Measurements from ENCODE around the gene SLC25A28.

SLC25A28 gene

DNA sequence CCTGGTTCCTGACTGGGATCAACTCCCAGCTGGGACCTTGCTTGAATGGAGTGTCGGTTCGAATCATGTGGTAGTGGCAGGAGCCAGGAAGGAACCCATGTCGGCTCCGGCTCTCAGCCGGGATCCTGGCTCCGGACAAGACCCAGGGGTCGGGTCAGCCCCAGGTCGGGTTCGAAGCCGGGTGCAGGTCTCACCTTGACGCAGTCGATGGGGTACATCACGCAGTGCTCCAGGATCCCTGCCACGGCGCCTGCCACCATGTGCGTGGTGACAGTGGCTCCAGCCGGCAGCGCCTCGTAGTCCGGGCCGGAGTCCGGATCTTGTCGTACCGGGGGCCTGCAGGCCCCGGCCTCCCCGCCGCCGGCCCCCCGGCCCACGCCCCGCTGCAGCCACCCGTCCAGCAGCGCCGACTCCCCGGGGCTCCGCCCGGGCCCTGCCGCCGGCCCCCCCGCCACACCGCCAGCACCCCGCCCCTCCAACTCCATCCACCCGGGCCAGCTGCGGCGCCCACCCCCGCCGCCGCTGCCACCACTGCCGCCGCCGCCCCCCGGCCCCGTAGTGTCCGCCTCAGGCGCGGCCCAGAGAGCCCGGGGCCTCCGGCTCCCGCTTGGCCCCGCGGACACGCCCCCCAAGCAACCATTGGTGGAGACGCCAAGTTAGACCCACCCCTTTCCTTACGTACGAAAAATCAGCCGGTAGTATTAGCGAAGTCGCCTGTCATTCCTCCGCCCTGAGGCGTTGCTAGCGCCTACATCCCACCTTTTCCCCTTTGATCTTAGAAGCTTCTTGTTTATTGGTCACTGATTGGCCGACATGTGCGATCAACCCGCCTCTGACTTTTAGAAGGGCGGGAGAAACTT is at the start of gene SLC25A28:
Gene SLC25A28, minus strand, starts transcription at position 589 of the 860 bp plus-strand sequence. Its CDS starts 104 bp downstream, at position 485.
- peak; percentile 99 for DNase-seq

- no peak for DNase-seq
These were observed 47.0 kb upstream of the SLC25A28 start for GRCh38 chr10:99667108-99667751.

GRCh38 chr10:99665304-99665703 is 45.1 kb upstream of the SLC25A28 start:
- DNase-seq: no peak

- no peak for DNase-seq
These were observed 41.1 kb upstream of the SLC25A28 start for GRCh38 chr10:99661377-99661763.

DNA sequence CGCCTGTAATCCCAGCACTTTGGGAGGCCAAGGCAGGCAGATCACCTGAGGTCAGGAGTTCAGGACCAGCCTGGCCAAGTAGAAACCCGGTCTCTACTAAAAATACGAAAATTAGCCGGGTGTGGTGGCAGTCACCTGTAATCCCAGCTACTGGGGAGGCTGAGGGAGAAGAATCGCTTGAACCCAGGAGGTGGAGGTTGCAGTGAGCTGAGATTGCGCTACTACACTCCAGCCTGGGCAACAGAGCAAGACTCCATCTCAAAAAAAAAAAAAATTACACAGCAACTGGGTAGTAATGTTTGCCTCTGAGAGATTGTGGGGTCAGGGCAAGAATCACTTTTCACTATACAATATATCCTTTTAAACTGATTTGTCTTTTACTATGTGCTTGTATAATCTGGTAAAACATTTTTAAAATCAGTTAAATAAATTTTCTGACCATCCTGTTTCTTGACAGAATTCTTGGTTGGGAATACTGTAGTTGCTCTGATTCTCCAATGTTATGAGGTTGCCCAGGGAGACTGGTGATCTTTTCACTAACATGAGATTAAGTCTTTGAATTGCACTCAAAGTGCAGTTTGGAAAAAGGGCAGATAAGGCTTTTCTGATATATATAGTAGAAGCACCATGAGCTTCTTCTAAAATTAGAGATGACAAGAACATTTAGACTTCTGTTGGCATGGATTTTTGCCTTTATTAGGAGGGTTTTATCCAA is 40.6 kb upstream of the SLC25A28 start:
- no peak for DNase-seq

DNA sequence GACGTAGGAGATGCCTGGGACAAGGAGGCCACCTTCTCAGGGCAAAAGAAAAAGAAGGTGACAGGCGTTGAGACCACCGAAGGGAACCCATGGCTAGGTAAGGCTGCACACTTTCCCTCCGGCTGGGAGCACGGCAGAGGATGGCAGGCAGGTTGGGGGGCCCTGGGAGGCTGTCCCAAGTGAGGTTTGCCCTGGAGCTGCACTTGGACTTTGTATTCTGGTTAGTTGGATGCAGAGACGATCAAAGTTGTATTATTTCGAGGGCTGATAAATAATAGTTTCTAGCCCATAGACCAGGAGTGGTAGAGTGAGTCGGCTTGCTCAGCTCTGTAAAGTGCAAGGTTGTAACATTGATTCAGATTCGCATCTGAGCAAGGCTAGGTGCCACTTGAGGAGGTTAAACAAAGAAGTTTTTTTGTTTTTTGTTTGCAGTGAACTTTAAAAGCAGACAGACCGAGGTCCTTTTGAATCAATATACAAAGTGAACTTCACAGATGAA is 39.7 kb upstream of the SLC25A28 start:
- no peak for DNase-seq

GRCh38 chr10:99659031-99659867 is 39.0 kb upstream of the SLC25A28 start, which contains the start of gene ENTPD7:
Gene ENTPD7 (plus strand): TSS chr10:99659509. CDS start chr10:99659957, 448 bp downstream.
- DNase-seq: peak; percentile 89

DNA sequence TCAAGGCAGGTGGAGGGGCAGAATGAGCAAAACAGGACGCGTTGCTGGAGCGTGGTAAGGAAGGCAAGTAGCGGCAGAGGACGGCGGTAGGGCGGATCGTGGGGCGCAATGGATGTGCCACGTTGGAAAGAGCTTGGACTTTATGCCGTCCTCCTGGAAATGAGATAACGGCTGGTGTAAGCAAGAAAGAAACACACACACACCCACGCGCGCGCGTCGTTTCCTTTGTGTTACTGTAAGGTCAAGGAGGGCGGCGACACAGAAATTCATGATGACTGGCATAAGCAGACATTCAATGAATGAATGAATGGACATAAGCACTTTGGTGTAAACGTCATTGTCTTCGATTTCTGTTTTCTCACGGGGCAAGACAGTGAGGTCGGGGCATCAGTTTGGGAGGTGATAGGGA is 38.4 kb upstream of the SLC25A28 start:
- no peak for DNase-seq

GRCh38 chr10:99656199-99657064 is 36.2 kb upstream of the SLC25A28 start:
- DNase-seq: no peak

- no peak for DNase-seq
These were observed 34.3 kb upstream of the SLC25A28 start for GRCh38 chr10:99654390-99655175.

- DNase-seq: no peak
These were observed 32.7 kb upstream of the SLC25A28 start for GRCh38 chr10:99652800-99653390.

GRCh38 chr10:99648717-99649116 is 28.5 kb upstream of the SLC25A28 start:
- DNase-seq: no peak

DNA sequence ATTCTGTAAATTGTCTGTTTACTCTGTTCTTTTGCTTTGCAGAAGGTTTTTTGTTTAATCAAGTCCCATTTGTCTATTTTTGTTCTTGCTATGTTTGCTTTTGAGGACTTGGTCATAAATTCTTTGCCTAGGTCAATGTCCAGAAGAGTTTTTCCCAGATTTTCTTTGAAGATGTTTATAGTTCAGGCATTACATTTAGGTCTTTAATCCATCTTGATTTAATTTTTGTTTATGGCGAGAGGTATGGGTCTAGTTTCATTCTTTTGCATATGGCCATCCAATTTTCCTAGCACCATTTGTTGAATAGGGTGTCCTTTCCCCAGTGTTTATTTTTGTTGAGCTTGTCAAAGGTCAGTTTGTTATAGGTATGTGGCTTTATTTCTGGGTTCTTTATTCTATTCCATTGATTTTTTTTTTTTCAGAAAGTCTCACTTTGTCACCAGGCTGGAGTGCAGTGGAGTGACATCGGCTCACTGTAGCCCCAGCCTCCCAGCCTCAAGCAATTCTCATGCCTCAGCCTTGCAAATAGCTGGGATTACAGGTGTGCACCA is 27.4 kb upstream of the SLC25A28 start:
- DNase-seq: no peak

DNA sequence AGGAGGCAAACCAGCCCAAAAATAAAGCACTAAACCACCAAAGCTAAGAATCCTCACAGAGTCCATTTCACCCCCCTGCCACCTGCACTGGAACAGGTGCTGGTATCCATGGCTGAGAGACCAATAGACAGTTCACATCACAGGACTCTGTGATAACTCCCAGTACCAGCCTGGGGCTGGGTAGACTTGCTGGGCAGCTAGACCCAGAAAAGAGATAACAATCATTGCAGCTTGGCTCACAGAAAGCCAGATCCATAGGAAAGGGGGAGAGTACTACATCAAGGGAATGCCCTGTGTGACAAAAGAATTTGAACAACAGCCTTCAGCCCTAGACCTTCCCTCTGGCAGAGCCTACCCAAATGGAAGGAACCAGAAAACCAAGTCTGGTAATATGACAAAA is 13.6 kb upstream of the SLC25A28 start:
- DNase-seq: no peak

DNA sequence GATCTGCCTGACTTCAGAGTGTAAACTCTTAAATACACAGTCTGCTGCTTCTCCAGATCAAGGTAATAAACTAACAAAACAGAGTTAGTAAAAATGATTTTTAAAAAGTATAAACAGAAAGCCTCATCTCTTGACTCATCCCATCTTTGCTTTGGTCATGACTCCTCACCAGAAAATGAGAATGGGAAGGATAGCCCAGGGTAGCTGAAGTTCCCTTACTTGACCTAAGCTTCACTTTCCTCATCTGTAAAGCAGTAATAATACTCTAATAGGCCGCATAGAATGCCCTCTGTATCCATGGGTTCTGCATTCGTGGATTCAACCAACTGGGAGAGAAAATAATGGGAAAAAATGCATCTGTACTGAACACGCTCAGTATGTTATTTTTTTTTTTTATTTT is 11.3 kb upstream of the SLC25A28 start:
- DNase-seq: no peak

- DNase-seq: no peak
These were observed 10.8 kb upstream of the SLC25A28 start for GRCh38 chr10:99630991-99631390.

DNA sequence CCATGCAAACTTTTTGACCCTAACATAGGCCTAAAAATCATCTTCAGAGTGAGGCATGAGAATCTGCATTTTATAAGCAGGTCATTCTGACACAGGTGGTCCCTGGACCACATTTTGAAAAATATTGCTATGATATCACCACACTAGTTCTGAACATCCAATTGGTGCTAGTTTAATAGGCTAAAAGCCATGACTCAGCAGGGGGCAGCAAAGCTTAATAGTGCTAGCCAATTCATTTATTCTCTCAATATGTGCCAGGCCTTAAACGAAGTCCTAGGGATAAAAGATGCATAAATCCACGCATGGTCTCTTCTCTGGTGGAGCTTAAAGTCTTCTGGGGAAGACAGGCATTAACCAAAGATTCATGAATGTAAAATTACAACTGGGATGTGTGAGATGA is 10.2 kb upstream of the SLC25A28 start:
- DNase-seq: no peak

DNA sequence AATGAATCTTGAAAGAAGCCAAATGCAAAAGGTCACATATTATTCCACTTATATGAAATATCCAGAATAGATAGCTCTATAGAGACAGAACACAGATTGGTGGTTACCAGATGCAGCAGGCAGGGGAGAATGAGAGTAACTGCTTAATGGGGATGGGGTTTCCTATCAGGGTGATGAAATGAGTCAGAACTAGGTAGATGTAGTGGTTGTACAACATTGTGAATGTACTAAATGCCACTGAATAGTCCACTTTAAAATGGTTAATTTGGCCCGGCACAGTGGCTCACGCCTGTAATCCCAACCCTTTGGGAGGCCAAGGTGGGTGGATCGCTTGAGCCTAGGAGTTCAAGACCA is 9.4 kb upstream of the SLC25A28 start:
- DNase-seq: no peak

GRCh38 chr10:99628923-99629624 is 8.8 kb upstream of the SLC25A28 start:
- no peak for DNase-seq
